Activated naive CD8-positive, alpha-beta T cell (primary cell): ENCODE data around the gene CRACR2B.

Source experiments
- H3K27ac Mint-ChIP-seq: one replicate; pipeline ENCODE4 v1.8.0; 2021; ENCODE audit warnings: mixed read lengths
- H3K27me3 Mint-ChIP-seq: one replicate; pipeline ENCODE4 v1.8.0; 2021; ENCODE audit warnings: mixed read lengths
- H3K36me3 Mint-ChIP-seq: one replicate; pipeline ENCODE4 v1.8.0; 2021; ENCODE audit warnings: mixed read lengths
- H3K4me1 Mint-ChIP-seq: one replicate; pipeline ENCODE4 v1.8.0; 2021; ENCODE audit warnings: low read depth, mixed read lengths
- H3K4me3 Mint-ChIP-seq: one replicate; pipeline ENCODE4 v1.8.0; 2021; ENCODE audit warnings: mild to moderate bottlenecking, mixed read lengths
- H3K9me3 Mint-ChIP-seq: one replicate; pipeline ENCODE4 v1.8.0; 2021; ENCODE audit warnings: low read depth, mixed read lengths

Gene CRACR2B

GRCh38 chr11:877565-877964 lies 49.8 kb downstream of the CRACR2B start:
- Mint-ChIP-seq H3K27me3 (no peaks in the 10 kb centered on the region), H3K9me3 (no peaks in the 10 kb centered on the region), H3K27ac (no peak overlapping the region), H3K36me3 (peaks cover 7% of the 10 kb centered on the region), H3K4me1 (no peaks in the 10 kb centered on the region), H3K4me3 (no peak overlapping the region)

GRCh38 chr11:880447-880846 lies 52.7 kb downstream of the CRACR2B start:
- Mint-ChIP-seq H3K36me3 (peaks cover 7% of the 10 kb centered on the region), H3K27ac (no peak overlapping the region), H3K27me3 (no peaks in the 10 kb centered on the region), H3K9me3 (no peaks in the 10 kb centered on the region), H3K4me3 (no peak overlapping the region), H3K4me1 (no peaks in the 10 kb centered on the region)
